NK-92 (cell line): Measurements from ENCODE around the gene CRTC2.

Source experiments
- DNase-seq: peaks from one replicate; lab custom pipeline; 2025; ENCODE audit not compliant: unreplicated experiment; lab: John Stamatoyannopoulos, UW

CRTC2 gene

DNA sequence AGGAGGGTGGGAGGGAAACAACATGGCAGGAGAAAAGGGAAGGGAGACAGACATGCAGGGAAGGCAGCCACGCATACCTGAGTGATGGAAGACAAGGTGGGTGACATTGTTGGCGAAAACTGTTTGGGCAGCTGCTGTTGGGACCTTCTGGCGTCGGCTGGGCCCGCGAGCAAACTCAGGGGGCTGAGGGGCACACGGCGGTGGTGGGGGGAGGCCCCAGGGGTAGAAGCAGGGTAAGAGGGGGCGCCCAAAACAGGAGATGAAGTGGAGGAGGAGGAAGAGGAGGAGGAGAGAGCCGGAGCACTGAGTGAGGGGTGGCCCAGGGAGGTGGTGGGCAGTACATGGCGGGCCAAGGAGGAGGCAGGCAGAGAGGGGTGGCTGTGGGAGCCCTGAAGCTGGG lies 7.2 kb downstream of the CRTC2 start:
- DNase-seq = no peak

DNA sequence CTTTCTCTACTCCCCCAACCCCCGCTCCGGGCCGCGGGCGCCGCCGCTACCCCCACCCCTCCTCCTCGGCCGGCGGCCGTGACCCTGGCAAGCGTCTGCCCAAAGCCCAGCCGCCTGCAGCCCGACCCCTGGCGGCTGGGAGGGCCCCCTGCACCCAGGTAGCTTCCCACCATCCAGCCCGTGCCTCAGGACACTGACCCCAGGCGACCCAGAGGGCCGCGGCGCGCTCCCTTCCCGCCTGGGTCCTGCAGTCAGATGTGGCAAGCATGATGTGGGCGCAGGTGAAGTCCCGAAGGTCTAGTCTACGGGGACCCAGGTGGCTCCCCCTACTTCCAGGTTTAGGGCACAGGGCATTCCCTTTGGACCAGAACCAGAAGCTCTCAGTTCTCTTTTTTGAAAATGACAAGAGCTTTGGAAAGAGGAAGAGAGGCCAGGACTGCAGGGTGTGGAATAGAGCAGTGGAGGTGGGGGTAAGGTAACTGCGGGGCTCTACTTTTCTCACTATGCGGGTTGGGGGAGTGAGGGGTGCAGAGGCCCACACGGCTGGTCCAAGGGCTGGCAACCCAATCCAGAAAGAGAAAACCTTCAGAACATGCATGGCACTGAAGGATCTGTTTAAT lies 11.7 kb downstream of the CRTC2 start, which contains the start of gene DENND4B:
TSS of gene DENND4B (minus strand) at position 97 of the 620 bp plus-strand sequence. CDS start 2,344 bp downstream, outside the sequence.
- DNase-seq = no peak

DNA sequence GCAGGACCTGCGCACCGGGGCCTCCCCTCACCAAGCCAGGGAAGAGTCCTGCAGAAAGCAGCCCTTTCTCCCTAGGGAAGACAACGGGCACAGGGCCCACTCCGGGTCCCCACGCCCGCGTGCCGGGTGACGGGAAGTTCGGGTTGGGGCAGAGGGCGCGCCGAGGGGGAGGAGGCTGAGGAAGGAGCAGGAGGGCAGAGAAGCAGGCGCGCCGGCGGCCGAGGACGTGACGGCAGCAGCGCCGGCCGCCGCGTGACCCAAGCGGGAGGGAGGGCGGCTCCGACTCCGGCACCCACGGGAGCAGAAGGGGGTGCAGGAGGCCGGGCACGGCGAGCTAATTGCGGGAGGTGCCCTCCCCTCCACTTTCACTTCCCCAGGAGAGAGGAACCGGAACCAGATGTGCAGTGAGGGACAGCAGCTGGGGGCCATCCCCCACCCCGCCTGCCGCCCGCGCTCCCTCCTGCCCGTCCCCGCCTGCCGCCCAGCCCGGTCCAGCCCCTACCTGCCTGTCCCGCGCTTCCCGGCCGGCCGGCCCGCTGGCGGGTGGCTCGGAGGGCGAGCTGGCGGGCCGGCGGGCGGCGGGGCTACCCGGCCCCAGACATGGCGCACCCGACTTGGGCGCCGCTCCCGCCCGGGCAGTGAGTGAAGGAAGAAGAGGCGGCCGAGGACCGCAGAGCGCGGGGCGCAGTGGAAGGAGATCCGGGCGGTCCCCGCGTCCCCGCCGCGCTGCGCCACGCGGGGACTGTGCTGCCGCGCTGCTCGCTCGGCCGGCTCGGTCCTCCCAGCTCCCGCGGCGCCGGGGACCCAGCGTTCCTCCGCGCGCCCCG lies 12.4 kb downstream of the CRTC2 start:
- DNase-seq = no peak

DNA sequence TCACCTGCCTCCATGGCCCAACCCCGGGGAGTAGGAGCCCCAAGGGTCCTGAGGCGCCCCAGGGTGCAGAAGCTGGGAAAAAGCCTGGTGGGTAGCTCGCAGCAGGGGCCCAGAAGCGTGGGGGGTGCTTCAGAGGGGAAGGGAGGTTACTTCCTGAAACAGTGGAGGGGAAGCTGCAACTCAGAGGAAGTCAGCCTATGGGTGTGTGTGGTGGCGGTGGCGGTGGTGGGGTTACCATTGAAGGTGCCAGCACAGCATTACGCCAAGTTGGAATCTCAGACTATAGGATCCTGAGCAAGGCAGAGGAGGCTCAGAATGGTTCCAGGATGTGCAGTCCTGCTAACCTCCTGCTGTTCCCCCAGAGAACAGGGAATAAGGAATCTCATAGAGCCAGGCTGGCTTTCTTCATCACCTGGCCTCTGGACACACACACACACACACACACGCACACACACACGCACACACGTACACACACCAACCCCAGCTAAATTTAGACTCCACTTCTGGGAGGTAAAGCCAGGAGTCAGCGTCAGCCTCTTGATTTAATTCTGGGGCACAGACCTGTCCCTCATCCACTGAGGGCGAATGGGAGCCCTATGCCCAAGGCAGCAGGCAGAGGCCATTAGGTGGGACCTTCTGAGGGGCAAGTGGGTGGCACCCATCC lies 13.1 kb downstream of the CRTC2 start:
- DNase-seq = no peak

DNA sequence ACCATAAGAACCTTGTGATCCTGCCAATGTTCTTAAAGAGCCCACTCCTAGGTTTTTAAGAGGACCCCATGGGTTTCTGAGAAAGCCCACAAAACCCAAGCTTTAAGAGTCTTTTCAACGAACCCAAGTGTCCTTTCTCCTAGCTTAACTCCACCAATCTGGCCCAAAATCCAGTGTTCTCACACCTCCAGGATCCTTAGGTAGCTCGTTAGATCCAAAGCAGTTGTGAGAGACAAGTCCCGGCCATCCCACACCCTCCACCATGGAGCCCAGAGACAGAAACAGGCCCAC lies 13.6 kb downstream of the CRTC2 start:
- no peak for DNase-seq

DNA sequence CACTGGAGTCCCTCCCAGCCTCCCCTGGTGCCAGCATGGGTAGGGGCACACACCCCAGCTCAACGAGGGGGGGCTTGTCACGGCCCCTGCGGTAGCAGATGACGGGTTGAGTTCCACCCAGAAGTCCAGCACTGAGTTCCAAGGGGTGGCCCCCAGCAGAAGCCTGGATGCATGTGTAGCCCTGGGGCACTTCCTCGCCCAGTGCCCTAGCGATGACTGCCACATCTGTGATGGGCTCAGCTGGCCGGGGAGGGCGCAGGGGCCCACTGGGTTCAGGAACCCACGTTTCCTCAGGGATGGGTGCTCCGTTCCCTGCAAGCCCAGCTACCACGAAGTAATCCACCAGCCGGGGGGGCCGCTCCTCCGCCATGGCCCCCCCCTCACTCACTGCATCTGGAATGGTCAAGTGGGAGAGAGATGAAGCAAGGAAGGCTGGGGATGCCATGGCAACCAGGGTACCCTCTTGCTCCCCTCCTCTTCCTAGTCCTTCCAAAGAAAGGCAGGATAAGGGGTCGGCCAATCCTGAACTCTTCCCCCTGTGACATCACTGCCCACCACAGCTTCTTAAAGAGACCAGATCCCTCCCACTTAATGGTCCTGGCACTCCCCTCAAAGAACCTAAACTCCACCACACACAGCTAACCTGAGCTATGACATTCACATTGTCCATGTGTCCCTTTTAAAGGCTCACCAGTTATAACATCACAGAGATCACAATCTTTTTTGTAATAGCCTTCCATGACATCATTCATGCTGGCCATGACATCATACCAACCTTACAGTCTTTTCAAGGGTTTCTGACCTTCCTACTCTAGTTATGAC lies 14.2 kb downstream of the CRTC2 start:
- DNase-seq = no peak

DNA sequence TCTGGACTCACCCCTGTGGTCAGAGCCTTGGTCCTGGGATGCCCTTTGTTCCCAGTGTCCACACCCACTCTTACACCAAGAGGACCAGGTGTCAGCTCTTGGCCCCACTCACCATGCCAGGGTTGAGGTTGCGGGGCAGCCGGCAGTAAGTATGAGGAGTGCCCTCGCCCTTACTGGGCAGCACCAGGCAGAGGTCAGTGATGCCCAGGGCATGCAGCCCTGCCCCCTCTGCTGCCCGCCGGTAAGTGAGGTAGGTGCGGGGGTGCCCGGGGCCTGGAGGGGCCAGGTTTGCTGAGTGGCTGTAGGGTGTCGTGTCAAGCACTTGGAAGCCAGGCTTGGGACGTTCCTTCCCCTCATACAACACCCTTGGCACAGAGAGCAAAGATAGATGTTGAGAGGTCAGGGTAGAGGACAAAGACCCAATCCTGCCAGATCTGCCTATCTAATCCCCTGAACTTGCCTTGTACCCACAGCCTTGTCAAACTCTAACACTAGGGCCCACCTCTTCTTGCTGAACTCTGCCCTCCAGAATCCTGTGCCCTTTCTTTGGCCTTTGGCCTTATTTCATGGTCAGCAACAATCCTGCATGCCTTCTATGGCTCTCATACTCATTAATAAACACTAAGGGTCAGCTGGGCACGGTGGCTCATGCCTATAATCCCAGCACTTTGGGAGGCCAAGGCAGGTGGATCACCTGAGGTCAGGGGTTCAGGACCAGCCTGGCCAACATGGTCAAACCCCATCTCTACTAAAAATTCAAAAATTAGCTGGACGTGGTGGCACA lies 15.5 kb downstream of the CRTC2 start:
- no peak for DNase-seq

DNA sequence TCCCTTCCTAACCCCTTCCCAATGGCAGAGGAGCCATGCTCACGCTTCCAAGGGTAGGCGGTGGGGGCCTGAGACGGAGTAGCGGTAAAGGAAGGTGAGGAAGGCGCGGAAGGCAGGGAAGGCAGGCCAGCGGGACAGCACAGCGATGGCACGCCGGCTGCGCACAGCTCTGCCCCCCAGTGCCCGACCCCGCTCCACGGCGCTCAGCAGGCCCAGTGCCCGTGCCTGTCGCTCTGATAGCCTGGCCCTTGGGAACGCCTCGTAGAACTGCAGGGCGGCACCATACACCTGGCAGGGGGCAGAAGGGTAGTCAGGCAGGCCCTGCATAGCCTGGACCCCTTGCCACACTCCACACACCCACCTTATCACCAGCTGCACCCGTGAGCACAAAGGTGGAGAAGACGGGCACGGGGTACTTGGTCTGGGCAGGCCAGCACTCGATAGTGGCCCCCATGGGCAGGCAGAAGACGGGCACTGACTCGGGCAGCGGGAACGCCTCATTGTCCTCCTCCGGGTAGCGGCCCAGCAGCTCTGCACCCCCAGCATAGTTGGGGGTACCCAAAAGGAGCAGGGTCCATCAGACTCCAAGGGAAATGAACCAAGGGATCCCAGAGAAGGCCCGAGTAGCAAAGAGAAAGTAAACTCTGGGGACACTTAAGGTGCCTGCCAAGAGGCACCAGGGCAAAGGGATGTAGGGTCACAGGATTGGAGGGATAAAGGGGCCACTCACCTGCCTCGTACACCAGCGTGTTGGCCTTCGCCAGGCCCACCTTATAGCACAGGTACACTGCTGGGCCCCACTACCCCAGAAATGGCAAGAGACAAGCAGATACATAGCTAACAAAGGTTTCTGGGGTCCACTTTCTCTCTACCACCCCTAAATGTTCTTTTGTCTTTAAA lies 16.3 kb downstream of the CRTC2 start:
- DNase-seq = no peak

DNA sequence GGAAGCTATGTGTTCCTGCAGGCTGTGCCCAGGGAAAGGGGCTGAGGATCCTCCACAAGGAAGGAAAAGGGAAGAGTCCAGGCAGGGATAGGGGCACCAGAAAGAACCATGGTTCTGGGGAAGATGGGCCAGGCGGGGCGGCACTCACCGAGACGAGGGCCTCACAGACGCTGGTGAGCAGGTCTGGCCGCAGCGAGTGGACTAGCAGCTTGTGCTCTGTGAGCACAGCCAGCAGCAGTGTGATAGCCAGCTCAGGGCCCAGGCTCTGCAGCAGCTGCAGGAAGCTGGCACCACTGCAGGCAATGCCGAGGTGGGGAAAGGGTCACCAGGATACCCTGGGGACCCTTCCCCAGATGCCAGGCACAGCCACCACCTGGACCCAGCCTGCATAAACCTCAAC lies 17.7 kb downstream of the CRTC2 start:
- DNase-seq = no peak

DNA sequence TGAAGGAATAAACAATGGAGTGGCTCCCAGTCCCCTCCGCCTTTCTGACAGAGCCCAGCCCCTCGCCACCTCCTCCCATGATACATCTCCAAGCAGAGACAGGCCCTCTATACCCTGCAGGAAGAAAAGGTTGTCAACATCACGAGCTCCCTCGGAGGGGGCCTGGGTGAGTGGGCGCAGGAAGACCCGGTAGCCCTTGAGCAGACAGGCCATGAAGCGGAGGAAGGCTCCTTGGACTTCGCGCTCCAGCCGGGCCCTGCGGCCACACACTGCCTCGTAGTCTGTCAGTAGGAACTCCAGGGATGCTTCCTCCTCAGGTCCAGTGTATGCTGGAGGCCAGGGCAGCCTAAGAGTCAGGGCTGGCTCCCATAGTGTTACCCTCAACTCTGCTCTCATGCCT lies 18.9 kb downstream of the CRTC2 start:
- no peak for DNase-seq

DNA sequence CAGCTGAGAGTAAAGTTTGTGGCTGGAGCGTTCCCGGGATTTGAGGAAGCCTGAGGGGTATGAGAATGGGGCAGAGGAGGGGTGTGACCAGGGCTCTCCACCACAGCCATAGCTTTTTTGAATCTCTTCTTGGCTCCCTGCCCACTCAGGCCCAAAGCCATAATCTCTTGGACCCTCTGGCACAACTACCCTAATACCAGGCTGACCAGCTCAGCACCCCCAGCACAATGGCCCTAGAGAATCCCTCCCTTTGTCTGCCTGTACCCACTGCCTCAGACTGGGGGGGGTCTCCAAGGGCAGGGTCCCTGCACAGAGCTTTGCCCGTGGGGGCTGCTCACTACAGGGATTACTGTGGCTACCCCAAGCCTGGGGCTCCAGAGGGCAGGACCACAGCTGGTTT lies 19.4 kb downstream of the CRTC2 start:
- DNase-seq = no peak

DNA sequence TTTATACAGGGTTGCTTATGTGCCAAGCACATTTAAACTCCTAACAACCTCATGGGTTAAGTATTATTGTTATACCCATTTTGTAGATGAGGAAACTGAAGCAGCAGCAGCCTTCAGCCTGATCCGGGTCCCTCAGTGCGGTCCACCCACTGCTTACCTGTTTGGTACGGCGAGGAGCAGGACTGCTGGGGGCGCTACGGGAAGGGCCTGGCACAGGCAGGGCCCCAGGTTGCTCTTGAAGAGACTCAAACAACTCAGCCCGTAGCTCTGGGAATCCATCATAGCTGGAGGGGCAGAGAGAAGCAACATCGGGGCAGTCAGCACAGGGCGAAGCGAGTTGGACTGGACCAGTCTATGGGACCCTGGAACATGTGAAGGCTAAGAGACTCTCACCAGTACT lies 21.1 kb downstream of the CRTC2 start:
- DNase-seq = no peak

DNA sequence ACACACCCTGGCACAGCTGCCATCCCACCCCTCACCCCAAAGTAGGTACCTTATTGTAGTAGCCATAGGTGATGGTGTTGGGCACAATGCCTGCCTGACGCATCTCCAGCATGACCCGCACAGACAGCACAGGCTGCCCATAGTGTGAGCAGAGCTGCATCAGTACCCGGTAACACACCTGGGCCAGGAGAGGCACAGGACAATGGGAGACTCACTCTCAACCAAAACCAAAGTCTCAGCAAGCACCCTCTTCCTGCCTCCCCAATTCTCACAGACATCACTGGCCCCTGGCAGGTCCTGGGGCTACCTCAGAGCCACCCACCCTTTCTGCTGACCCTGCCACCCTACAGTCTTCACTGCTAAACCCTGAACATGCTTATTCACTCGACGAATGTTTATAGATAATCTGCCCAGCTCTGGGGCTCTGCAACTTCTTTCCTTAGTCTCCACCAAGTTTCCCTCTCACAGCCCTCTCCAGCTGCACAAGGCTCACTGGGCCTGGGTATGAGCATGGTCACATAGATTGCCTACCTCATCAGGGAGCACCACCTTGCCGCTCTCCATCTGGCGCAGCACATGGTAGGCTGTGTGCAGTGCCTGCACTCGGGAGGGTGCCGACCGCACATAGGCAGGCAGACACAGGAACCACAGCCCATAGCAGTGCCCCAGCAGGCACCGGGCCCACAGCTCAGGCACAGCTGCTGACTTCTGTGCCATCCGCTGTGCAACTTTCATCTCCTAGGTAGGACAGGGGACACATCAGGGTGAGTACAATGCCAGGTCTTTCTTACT lies 22.2 kb downstream of the CRTC2 start:
- no peak for DNase-seq

DNA sequence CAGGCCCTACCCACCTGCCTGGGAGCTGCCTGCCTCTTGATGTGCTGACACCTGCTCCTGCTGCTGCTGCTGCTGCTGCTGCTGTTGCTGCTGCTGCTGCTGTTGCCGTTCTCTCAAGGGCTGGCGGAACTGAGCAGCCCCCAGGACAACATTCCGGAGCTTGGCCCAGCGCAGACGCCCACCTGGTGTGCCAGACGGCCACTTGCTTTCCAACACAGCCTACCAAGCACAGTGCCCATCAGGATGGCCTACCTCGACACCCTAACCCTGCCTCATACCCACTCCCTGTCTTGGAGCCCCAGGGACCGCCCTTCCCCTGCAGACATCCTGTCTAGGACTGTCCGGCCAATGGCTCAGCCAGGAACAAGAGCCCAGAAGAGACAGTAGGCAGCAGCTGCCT lies 23.7 kb downstream of the CRTC2 start:
- no peak for DNase-seq

DNA sequence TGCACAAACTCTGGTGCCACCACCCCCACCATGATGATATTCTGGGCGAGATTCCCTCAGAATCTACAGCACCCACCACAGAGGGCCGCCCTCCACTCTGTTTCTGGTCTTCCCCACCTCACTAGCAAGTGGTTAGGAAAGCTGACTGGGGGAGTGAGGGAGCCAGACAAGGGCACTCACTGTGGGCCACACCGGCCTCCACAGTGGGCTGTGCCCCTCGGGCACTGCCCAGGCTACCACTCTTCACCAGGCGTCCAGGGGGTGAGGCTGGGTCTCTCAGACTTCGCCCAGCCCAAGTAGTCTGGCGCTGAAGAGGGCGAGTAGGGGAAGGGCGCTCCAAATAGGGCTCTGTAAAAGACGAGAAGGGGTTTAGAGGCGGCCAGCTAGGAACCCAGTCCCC lies 24.5 kb downstream of the CRTC2 start:
- no peak for DNase-seq

DNA sequence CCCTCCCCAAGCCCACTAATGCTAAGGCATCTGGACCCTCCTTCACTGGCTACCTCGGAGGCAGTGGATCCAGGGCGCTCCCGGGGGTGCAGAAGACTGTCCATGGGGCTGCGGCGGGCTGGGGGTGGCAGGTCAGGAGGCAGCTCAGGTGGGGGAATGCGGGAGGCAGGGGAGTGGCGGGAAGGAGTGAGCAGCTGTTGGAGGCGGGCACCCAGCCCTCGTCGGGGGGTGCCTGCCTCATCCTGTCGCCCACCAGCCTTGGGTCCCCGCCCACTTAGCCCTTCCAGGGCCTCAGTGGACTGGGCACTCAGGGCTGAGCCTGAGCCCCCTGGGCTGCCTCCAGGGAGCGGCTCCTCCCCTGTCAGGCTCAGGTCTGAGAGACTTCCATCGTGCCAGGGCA lies 25.0 kb downstream of the CRTC2 start:
- DNase-seq = no peak

DNA sequence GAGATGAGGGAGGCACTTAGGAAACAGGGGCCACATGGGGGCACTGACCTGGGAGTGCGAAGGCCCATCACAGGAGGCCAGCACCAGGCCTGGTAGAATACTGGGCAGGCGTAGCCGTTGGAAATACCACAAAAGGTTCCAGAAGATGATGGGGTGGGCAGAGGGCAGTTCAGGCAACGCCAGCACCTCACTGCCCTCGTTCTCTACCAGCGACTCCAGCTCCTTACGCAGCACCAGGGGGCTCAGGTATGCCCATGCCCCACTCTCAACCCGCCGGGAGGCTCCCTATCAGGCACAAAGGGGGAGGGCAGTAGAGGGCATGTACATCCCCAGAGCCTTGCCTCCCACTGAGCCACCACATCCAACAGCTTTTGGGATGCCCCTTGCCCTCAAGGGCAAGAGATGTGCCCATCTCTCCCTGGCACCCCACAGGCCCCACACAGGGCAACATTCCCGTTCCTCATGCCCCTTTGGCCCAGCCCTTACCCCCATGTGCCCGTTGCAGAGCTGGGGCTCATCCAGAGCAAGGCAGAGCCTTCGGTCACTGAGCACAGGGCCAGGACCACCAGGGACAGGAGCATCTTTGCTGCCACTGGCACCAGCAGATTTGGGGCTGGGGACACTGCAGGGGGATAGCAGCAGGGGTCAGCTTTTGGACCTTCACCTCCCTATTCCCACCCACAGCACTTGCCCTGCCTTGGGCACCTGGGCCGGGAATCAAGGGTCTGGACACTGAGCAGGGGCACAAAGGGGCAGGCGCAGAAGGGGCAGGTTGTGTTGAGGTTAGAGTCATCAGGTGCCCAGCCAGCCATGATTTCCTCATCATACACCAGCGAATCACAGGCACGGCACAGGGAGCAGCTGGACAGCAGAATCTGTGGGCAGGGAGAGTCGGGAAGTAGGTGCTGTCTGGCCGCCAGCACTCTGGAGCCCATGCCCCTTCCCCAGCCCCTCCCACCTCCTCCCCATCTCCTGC lies 26.0 kb downstream of the CRTC2 start:
- DNase-seq = no peak
